Bronchial epithelial cell (primary cell): Measurements from ENCODE around the gene TMEM175. TPM values are rescaled to one million over a fixed set of nuclear protein-coding genes. Genes with fewer than 3 reads are reported as not detected.

Experiments used
- DNase-seq: peaks from one replicate; pipeline ENCODE4 v3.0.0-alpha.2; 2010; ENCODE audit warnings: low read depth
- FAIRE-seq: peaks from 2 replicates; lab custom pipeline; 2011; peaks lifted over from hg19 to GRCh38; lab: Jason Lieb, UNC
- H3K27me3 ChIP-seq: 2 replicates; pipeline ENCODE4 v1.5.1; 2011; ENCODE audit warnings: low read length; ENCODE audit not compliant: control insufficient read depth, insufficient read depth
- H3K36me3 ChIP-seq: 2 replicates; pipeline ENCODE4 v1.5.1; 2011; ENCODE audit warnings: low read length; ENCODE audit not compliant: control insufficient read depth, insufficient read depth
- H3K4me3 ChIP-seq: 2 replicates; pipeline ENCODE4 v1.5.1; 2011; ENCODE audit warnings: mild to moderate bottlenecking, low read depth, low read length, control low read depth
- CTCF ChIP-seq: IDR thresholded peaks from 2 replicates; pipeline ENCODE4 v1.5.1; 2011; ENCODE audit warnings: mild to moderate bottlenecking, moderate library complexity, low read length, control low read depth, inconsistent platforms; ENCODE audit not compliant: insufficient read depth, severe bottlenecking
- total RNA-seq: library from RNA; depleted of rRNA; stranded (reverse); fragments of >200 nt; gene quantifications from 2 replicates; pipeline ENCODE4 v1.2.1, GENCODE V29; 2014

Gene TMEM175
- total RNA-seq, 1 donor from 2014 or later, result 3.4 TPM

DNA sequence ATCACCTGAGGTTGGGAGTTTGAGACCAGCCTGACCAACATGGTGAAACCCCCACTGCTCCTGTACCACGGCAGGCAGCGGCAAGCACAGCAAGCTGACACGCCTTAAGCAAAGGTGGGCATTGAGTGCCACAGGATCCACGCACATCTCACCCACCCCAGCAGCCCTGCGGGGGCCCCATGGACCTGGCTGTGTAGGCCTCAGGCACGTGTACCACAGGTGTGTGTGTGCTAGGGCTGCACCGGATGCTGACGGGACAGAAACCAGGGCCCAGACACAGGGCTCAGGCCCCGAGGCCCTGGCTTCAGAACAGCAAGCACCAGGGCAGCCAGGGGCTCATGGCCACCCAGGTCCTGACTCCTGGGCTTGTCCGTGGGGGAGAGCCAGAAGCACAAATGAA lies 46.9 kb upstream of the TMEM175 start:
- FAIRE-seq (no peak), DNase-seq (no peak)
- Histone ChIP-seq H3K27me3 (no peaks in the 10 kb centered on the region), H3K36me3 (peaks cover 40% of the 10 kb centered on the region), H3K4me3 (no peak overlapping the region)
- TF ChIP-seq CTCF, result no peak

DNA sequence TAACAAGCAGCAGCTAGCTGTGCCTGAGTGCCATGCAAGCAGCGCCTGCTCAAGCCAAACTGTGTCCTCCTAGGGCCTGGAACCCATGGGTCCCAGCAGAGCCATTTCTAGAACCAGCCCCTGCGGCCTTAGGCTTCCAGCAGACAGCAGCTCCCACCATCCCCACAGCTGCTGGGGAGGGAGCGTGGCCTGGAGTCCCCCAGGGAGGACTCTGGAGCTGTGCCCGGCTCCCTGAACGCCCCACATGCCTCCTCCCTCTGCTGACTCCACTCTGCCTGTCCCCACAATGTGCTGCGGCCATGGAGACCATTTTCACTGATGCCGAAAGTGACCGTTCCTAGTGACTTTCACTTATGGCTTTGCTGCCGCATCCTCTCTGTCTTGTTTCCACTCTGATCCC lies 46.0 kb upstream of the TMEM175 start:
- TF ChIP-seq CTCF, result no peak
- DNase-seq, result no peak
- H3K36me3 ChIP-seq, result peaks cover 39% of the 10 kb centered on the region
- H3K27me3 ChIP-seq, result no peaks in the 10 kb centered on the region
- FAIRE-seq, result no peak
- H3K4me3 ChIP-seq, result no peak overlapping the region

DNA sequence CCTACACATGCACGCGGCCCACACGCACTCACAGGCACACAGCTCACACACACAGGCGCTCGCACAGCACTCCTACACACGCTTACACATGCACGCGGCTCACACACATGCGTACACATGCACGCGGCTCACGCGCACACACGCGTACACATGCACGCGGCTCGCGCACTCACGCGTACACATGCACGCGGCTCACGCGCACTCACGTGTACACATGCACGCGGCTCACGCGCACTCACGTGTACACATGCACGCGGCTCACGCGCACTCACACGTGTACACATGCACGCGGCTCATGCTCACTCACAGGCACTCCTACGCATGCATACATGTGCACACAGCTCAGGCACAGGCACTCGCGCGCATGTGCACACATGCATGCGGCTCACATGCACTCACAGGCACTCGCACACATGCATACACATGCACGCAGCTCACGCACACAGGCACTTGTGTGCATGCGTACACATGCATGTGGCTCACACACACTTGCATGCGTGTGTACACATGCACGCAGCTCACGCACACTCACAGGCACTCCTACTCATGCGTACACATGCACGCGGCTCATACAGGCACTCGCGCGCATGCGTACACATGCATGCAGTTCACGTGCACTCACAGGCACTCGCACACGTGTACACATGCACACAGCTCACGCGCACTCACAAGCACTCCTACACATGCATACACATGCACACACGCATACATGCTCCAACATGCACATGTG lies 45.1 kb upstream of the TMEM175 start:
- Histone ChIP-seq H3K27me3 (no peaks in the 10 kb centered on the region), H3K36me3 (peaks cover 35% of the 10 kb centered on the region), H3K4me3 (no peak overlapping the region)
- FAIRE-seq (no peak), DNase-seq (no peak)
- no peak for TF ChIP-seq CTCF

- no peak for TF ChIP-seq CTCF
- Histone ChIP-seq H3K4me3 (no peak overlapping the region), H3K36me3 (peaks cover 38% of the 10 kb centered on the region), H3K27me3 (no peaks in the 10 kb centered on the region)
- FAIRE-seq (no peak), DNase-seq (no peak)
Observed at GRCh38 chr4:888029-888428, 44.2 kb upstream of the TMEM175 start.

DNA sequence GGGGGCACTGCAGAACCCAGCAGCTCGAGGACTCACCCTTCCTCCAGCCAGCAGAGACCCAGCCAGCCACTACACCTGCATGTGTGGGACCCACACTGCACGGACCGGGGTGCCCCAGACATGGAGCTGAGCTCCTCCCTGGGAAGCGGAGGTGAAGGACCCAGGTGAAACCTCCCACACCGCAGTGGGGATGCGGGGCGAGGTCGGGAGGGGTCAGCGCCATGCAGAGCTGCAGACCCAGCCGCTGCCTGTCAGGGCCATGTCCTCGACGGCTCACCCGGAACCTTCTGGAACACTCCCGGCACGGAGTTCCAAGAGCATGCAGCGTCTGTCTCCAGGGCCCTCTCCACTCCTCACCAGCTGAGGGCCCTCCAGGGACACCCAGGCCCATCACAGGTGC lies 42.7 kb upstream of the TMEM175 start:
- no peaks in the 10 kb centered on the region for H3K27me3 ChIP-seq
- H3K4me3 ChIP-seq, result no peak overlapping the region
- no peak for FAIRE-seq
- DNase-seq, result no peak
- no peak for TF ChIP-seq CTCF
- H3K36me3 ChIP-seq, result peaks cover 33% of the 10 kb centered on the region
